HepG2 (cell line): ENCODE results near the gene APBB2. TPM values are rescaled to one million over a fixed set of nuclear protein-coding genes. Genes with fewer than 3 reads are reported as not detected.

Experiments
- ATAC-seq: fragments of 200-7000 bp; cut with Tn5 transposase; 3 replicates; pipeline ENCODE4 v1.9.1; 2020; ENCODE audit warnings: mild to moderate bottlenecking, moderate library complexity
- BruUV-seq: library from RNA; stranded (reverse); fragments of 400-500 nt; replicated peaks from 2 replicates; lab custom pipeline; 2021; lab: Mats Ljungman, UMichigan
- CTCF ChIA-PET: fragments of 300-600 bp; formaldehyde crosslinking; extraction: SDS; loops from one replicate; lab custom pipeline; 2021; ENCODE audit warnings: low total read pairs, inconsistent platforms, low intra/inter-chr PET ratio; lab: Yijun Ruan, JAX
- POLR2A ChIA-PET: fragments of 350-600 bp; sonication (Branson Sonifier 250); formaldehyde crosslinking; loops from one replicate; lab custom pipeline; 2020; ENCODE audit warnings: antibody characterized with exemption, inconsistent platforms; lab: Yijun Ruan, JAX
- DNase-seq: peaks from one replicate; pipeline ENCODE4 v3.0.0-alpha.2; 2015; ENCODE audit warnings: low spot score
- FAIRE-seq: peaks from 3 replicates; lab custom pipeline; 2011; peaks lifted over from hg19 to GRCh38; lab: Jason Lieb, UNC
- H2AFZ ChIP-seq: one replicate; pipeline ENCODE4 v1.6.1; 2011; ENCODE audit warnings: low read length, inconsistent platforms
- H3K27ac ChIP-seq: fragments of 300-600 bp; 3 replicates; pipeline ENCODE4 v1.8.0; 2011; ENCODE audit warnings: mixed run types, mild to moderate bottlenecking, mixed read lengths, low read length, inconsistent platforms; ENCODE audit not compliant: insufficient read depth; ENCODE audit errors: extremely low read length
- H3K27me3 ChIP-seq, 2 experiments: fragments of 200-600 bp in 1 of 2; 2 replicates in 1 of 2; 3 replicates in 1 of 2; pipeline versions ENCODE4 v1.6.0 to v1.8.0; 2011; ENCODE audit warnings: low read length in 2 of 2, mild to moderate bottlenecking in 2 of 2, moderate library complexity in 2 of 2, inconsistent platforms in 1 of 2; ENCODE audit not compliant: insufficient read depth in 2 of 2, control insufficient read depth in 1 of 2
- H3K36me3 ChIP-seq, 2 experiments: fragments of 200-600 bp in 1 of 2; replicated peaks in 1 of 2; 2 replicates in 1 of 2; 3 replicates in 1 of 2; pipeline versions ENCODE4 v1.5.1 to v1.8.0; 2011; ENCODE audit warnings: low read length in 2 of 2, inconsistent platforms in 1 of 2; ENCODE audit not compliant: insufficient read depth in 2 of 2, control insufficient read depth in 1 of 2
- H3K4me1 ChIP-seq: 2 replicates; pipeline ENCODE4 v1.5.1; 2012; ENCODE audit warnings: low read length, inconsistent platforms; ENCODE audit not compliant: insufficient read depth
- H3K4me2 ChIP-seq: 2 replicates; pipeline ENCODE4 v1.6.0; 2011; ENCODE audit warnings: low read depth, low read length, inconsistent platforms
- H3K4me3 ChIP-seq, 3 experiments: fragments of 200-600 bp in 1 of 3; sonication (generic), shearing (Covaris generic) in 1 of 3; replicated peaks in 1 of 3; 2 replicates each; pipeline ENCODE4 v1.5.1; 2011 to 2016; ENCODE audit warnings: low read length in 3 of 3, inconsistent platforms in 2 of 3, low read depth in 2 of 3, mild to moderate bottlenecking in 2 of 3, control low read depth in 1 of 3, mixed read lengths in 1 of 3; ENCODE audit not compliant: insufficient read depth in 1 of 3
- H3K79me2 ChIP-seq: one replicate; pipeline ENCODE4 v1.6.1; 2011; ENCODE audit warnings: low read length, inconsistent platforms; ENCODE audit not compliant: insufficient read depth
- H3K9ac ChIP-seq: 2 replicates; pipeline ENCODE4 v1.6.0; 2011; ENCODE audit warnings: mild to moderate bottlenecking, low read depth, low read length, inconsistent platforms; ENCODE audit not compliant: insufficient read depth
- H3K9me3 ChIP-seq: 2 replicates; pipeline ENCODE4 v1.5.1; 2012; ENCODE audit warnings: mild to moderate bottlenecking, low read length
- H4K20me1 ChIP-seq: 2 replicates; pipeline ENCODE4 v1.6.0; 2011; ENCODE audit warnings: inconsistent platforms, mild to moderate bottlenecking, low read length, moderate library complexity; ENCODE audit not compliant: insufficient read depth
- ATF7 ChIP-seq, 2 experiments: fragments of 450-650 bp in 1 of 2; sonication (generic) in 1 of 2; formaldehyde crosslinking in 1 of 2; IDR thresholded peaks; 2 replicates each; pipeline versions ENCODE4 v1.4.0 to v1.6.1; 2016 to 2020; ENCODE audit warnings: antibody characterized with exemption in 1 of 2, mild to moderate bottlenecking in 1 of 2, missing genetic modification reagents in 1 of 2
- BRD4 ChIP-seq: sonication (generic); formaldehyde crosslinking; IDR thresholded peaks from 2 replicates; pipeline ENCODE4 v1.4.0; 2020; ENCODE audit warnings: missing genetic modification reagents
- DPF2 ChIP-seq: sonication (generic); formaldehyde crosslinking; IDR thresholded peaks from 2 replicates; pipeline ENCODE4 v1.4.0; 2020; ENCODE audit warnings: mild to moderate bottlenecking, low read depth, missing genetic modification reagents, borderline replicate concordance
- IRF2 ChIP-seq: IDR thresholded peaks from 2 replicates; pipeline ENCODE4 v1.6.1; 2018; ENCODE audit warnings: missing genetic modification reagents, missing compliant biosample characterization
- SMAD1 ChIP-seq: sonication (generic); formaldehyde crosslinking; IDR thresholded peaks from 2 replicates; pipeline ENCODE4 v1.4.0; 2020; ENCODE audit warnings: missing genetic modification reagents, low read depth, mild to moderate bottlenecking, borderline replicate concordance
- ZBTB44 ChIP-seq: sonication (generic); formaldehyde crosslinking; IDR thresholded peaks from 2 replicates; pipeline ENCODE4 v1.4.0; 2020; ENCODE audit warnings: missing genetic modification reagents
- ZBTB7B ChIP-seq: sonication (generic); formaldehyde crosslinking; IDR thresholded peaks from 2 replicates; pipeline ENCODE4 v1.4.0; 2020; ENCODE audit warnings: missing genetic modification reagents
- ZFX ChIP-seq: sonication (generic); formaldehyde crosslinking; IDR thresholded peaks from 2 replicates; pipeline ENCODE4 v1.4.0; 2020; ENCODE audit warnings: mild to moderate bottlenecking, low read depth, missing genetic modification reagents, moderate library complexity
- ZNF280D ChIP-seq: sonication (generic); formaldehyde crosslinking; IDR thresholded peaks from 2 replicates; pipeline ENCODE4 v1.5.1; 2020; ENCODE audit warnings: mild to moderate bottlenecking, missing genetic modification reagents
- ZNF343 ChIP-seq: sonication (generic); formaldehyde crosslinking; IDR thresholded peaks from 2 replicates; pipeline ENCODE4 v1.4.0; 2020; ENCODE audit warnings: mild to moderate bottlenecking, missing genetic modification reagents
- ZNF382 ChIP-seq: sonication (generic); formaldehyde crosslinking; IDR thresholded peaks from 2 replicates; pipeline ENCODE4 v1.5.0; 2020; ENCODE audit warnings: missing genetic modification reagents, mild to moderate bottlenecking, borderline replicate concordance
- ZNF468 ChIP-seq: sonication (generic); formaldehyde crosslinking; IDR thresholded peaks from 2 replicates; pipeline ENCODE4 v1.8.0; 2022; ENCODE audit warnings: mild to moderate bottlenecking, moderate library complexity, missing genetic modification reagents
- ZNF574 ChIP-seq: sonication (generic); formaldehyde crosslinking; IDR thresholded peaks from 2 replicates; pipeline ENCODE4 v1.4.0; 2020; ENCODE audit warnings: missing genetic modification reagents
- WGBS: methylation state at CpG from one replicate; pipeline ENCODE4 v1.1.6; 2017; ENCODE audit warnings: low lambda C conversion rate; 5-methylcytosine and 5-hydroxymethylcytosine counted together
- in situ Hi-C: cut with HindIII; loops from 2 replicates; pipeline ENCODE4 v1.10.0; 2017; ENCODE audit warnings: low pct_unique_long_range_greater_than_20kb; ENCODE audit not compliant: extremely low pct_ligation_motif_present
- intact Hi-C: fragments of 100-400 bp; cut with micrococcal nuclease; formaldehyde crosslinking; loops from one replicate; pipeline ENCODE4 v1.10.0; 2022; ENCODE audit not compliant: unreplicated experiment
- polyA plus RNA-seq, 8 experiments: library from polyadenylated mRNA; depleted of rRNA in 3 of 8; stranded (reverse) in 7 of 8; unstranded in 1 of 8; fragments of >200 nt; fragmentation: Illumina TruSeq in 4 of 8; extraction: Trizol in 4 of 8; gene quantifications; 2 replicates each; pipeline versions ENCODE4 v1.2.1 to v1.2.3, GENCODE V29; 2011 to 2016; ENCODE audit warnings: low read depth in 4 of 8, missing spikeins in 1 of 8, mixed read lengths in 1 of 8; ENCODE audit not compliant: insufficient read depth in 1 of 8
- total RNA-seq, 5 experiments: library from RNA; depleted of rRNA; stranded (reverse); fragments of >200 nt; fragmentation: Illumina TruSeq; extraction: Trizol; gene quantifications; 2 replicates each; pipeline ENCODE4 v1.2.3, GENCODE V29; 2016; ENCODE audit warnings: low read depth in 1 of 5

Gene APBB2
- total and polyA plus RNA-seq, 2 of the 13 experiments (the other 11 are each of a cell fraction or from before 2014, with no cell fraction given), result 11.7 to 17.0 TPM

GRCh38 chr4:41221850-41222645 is 7.7 kb upstream of the APBB2 start (continued):
- TF ChIP-seq ZNF280D (CRISPR knock-in tag) (no peak), ZBTB7B (CRISPR knock-in tag) (no peak), SMAD1 (CRISPR knock-in tag) (no peak), DPF2 (CRISPR knock-in tag) (no peak), ZNF468 (CRISPR knock-in tag) (no peak), BRD4 (no peak), ZFX (CRISPR knock-in tag) (no peak)

- in situ Hi-C loops, result loop anchor here (5.0 to 10.0 kb wide), 3 partner anchors 95 to 297 kb away; no protein-coding TSS in a partner anchor
- FAIRE-seq, result no peak
- no TSS peak for BruUV-seq
- TF ChIP-seq ZNF382 (CRISPR knock-in tag), result no peak
- TF ChIP-seq ZNF343 (CRISPR knock-in tag), result no peak
- no peak for TF ChIP-seq ZBTB44 (CRISPR knock-in tag)
- TF ChIP-seq ZNF574 (CRISPR knock-in tag), result no peak
- TF ChIP-seq ATF7 (IDR thresholded peaks at IDR 0.05), result peak; percentile 88
- TF ChIP-seq ATF7 (CRISPR knock-in tag; IDR thresholded peaks at IDR 0.05), result no peak
- TF ChIP-seq IRF2 (CRISPR knock-in tag), result no peak
Observed at GRCh38 chr4:41219421-41219950, 5.1 kb upstream of the APBB2 start.

More at GRCh38 chr4:41219421-41219950, 5.1 kb upstream of the APBB2 start:
- no peak overlapping the region for H3K4me3 ChIP-seq
- CTCF ChIA-PET, result no interaction called here
- H3K79me2 ChIP-seq, result no peaks in the 10 kb centered on the region
- H3K9ac ChIP-seq, result no peak overlapping the region
- H3K27ac ChIP-seq, result no peak overlapping the region
- WGBS, result 76% methylated on average over 3 of the region's 3 CpGs
- ATAC-seq (no peak), DNase-seq (no peak)
- H3K4me2 ChIP-seq, result no peak overlapping the region
- H3K27me3 ChIP-seq, result peaks cover 0 to 16% of the 10 kb centered on the region in 2 experiments; a peak in 3 of 5 replicates
- POLR2A ChIA-PET, result no interaction called here
- intact Hi-C loops, result no loop called here
- no peak overlapping the region for H2AFZ ChIP-seq
- H3K36me3 ChIP-seq, result no peaks in the 10 kb centered on the region
- no peaks in the 10 kb centered on the region for H4K20me1 ChIP-seq
- H3K4me1 ChIP-seq, result peaks cover 18% of the 10 kb centered on the region
- H3K9me3 ChIP-seq, result no peaks in the 10 kb centered on the region
